ENCODE measurements around the gene CASP6. TPM values are rescaled to one million over a fixed set of nuclear protein-coding genes. Genes with fewer than 3 reads are reported as not detected.

The CASP6 gene
- total RNA-seq, 4 donors from 2014 or later: 34.4 to 87.7 (median 58.9) TPM

GRCh38 chr4:109648266-109648996, 54.8 kb downstream of the CASP6 start:
- Histone ChIP-seq H3K4me1 (peaks cover 0 to 5% (median 0%) of the 10 kb centered on the region in 4 donors), H3K9me3 (peaks cover 0 to 3% of the 10 kb centered on the region in 2 donors), H3K36me3 (no peaks in the 10 kb centered on the region), H3K4me3 (no peak overlapping the region), H3K27ac (no peak overlapping the region), H3K27me3 (no peaks in the 10 kb centered on the region)
- intact Hi-C loops (cut with DNase I; ENCODE audit: low total_unique reads) (no loop called here), in situ Hi-C loops (cut with MboI; ENCODE audit: low pct_ligation_motif_present in 1 of 4, low pct_unique_long_range_greater_than_20kb in 1 of 4, low sequenced_read_pairs in 3 of 4) (no loop called here)
- no peak for DNase-seq
- 55 to 66% methylated on average over 4 to 5 of the region's 5 CpGs for WGBS, 2 donors (ENCODE audit: low coverage in 1 of 2)
- TF ChIP-seq POLR2A (IDR thresholded peaks at IDR 0.05) (no peak), EP300 (IDR thresholded peaks at IDR 0.05; ENCODE audit: low read depth) (no peak), CTCF (IDR thresholded peaks at IDR 0.05) (no peak), POLR2AphosphoS5 (IDR thresholded peaks at IDR 0.05) (no peak)

GRCh38 chr4:109645874-109646710, 57.2 kb downstream of the CASP6 start:
- in situ Hi-C loops (cut with MboI; ENCODE audit: low pct_ligation_motif_present in 1 of 4, low pct_unique_long_range_greater_than_20kb in 1 of 4, low sequenced_read_pairs in 3 of 4) (no loop called here), intact Hi-C loops (cut with DNase I; ENCODE audit: low total_unique reads) (no loop called here)
- H3K4me1 ChIP-seq: peaks cover 0 to 5% (median 0%) of the 10 kb centered on the region in 4 donors
- WGBS, 2 donors (ENCODE audit: low coverage in 1 of 2): 73 to 83% methylated on average over 7 of the region's 7 CpGs
- H3K9me3 ChIP-seq: no peaks in the 10 kb centered on the region
- no peak for TF ChIP-seq CTCF (IDR thresholded peaks at IDR 0.05)
- TF ChIP-seq EP300 (IDR thresholded peaks at IDR 0.05; ENCODE audit: low read depth): no peak
- TF ChIP-seq POLR2AphosphoS5 (IDR thresholded peaks at IDR 0.05): no peak
- TF ChIP-seq POLR2A (IDR thresholded peaks at IDR 0.05): no peak
- H3K36me3 ChIP-seq: no peaks in the 10 kb centered on the region
- no peak overlapping the region for H3K27ac ChIP-seq
- no peak for DNase-seq
- H3K27me3 ChIP-seq: no peaks in the 10 kb centered on the region
- no peak overlapping the region for H3K4me3 ChIP-seq

DNA sequence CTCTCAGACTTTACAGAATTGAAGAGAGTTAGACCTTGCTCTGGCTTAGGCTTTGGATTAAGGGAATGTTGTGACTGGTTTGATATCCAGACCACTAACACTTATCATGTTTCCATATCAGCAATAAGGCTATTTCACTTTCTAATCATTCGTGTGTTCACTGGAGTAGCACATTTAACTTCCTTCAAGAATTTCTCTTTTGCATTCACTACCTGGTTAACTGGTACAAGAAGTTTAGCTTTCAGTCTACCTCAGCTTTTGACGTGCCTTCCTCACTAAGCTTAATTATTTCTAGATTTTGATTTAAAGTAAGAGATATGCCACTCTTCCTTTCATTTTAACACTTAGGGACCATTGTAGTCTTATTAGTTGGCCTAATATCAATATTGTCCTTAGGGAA, 62.6 kb downstream of the CASP6 start:
- Histone ChIP-seq H3K27ac (no peak overlapping the region), H3K9me3 (no peaks in the 10 kb centered on the region), H3K4me3 (no peak overlapping the region), H3K4me1 (no peaks in the 10 kb centered on the region), H3K27me3 (no peaks in the 10 kb centered on the region), H3K36me3 (no peaks in the 10 kb centered on the region)
- in situ Hi-C loops (cut with MboI; ENCODE audit: low pct_ligation_motif_present in 1 of 4, low pct_unique_long_range_greater_than_20kb in 1 of 4, low sequenced_read_pairs in 3 of 4) (no loop called here), intact Hi-C loops (cut with DNase I; ENCODE audit: low total_unique reads) (no loop called here)
- DNase-seq: no peak
- TF ChIP-seq POLR2AphosphoS5 (IDR thresholded peaks at IDR 0.05) (no peak), CTCF (IDR thresholded peaks at IDR 0.05) (no peak), POLR2A (IDR thresholded peaks at IDR 0.05) (no peak), EP300 (IDR thresholded peaks at IDR 0.05; ENCODE audit: low read depth) (no peak)
- WGBS, 2 donors (ENCODE audit: low coverage in 1 of 2): 83 to 88% methylated on average over 2 of the region's 2 CpGs

Small RNAs within 50 kb of the gene (small RNA-seq; reads per million reads assigned to genes)
- gene HIGD1AP14: 0 to 3.3 (median 1.5) reads per million in 4 donors

Other genes with a start within 250 kb of the CASP6 start
- 10 to 100 TPM in 2 of 4 donors, 1 to 10 TPM in 2; 4.6 to 15.7 (median 8.8) TPM for gene MCUB, start 143.2 kb downstream of the CASP6 start, total RNA-seq
- 10 to 100 TPM; 17.3 to 42.6 (median 29.7) TPM for gene PLA2G12A, start 26.6 kb upstream of the CASP6 start, total RNA-seq
- gene CFI, start 98.6 kb upstream of the CASP6 start, total RNA-seq: 1 to 10 TPM in 3 of 4 donors, not detected in 1; 1.9 to 5.6 (median 4.1) TPM
- gene GAR1, start 112.3 kb upstream of the CASP6 start, total RNA-seq: 1 to 10 TPM in 3 of 4 donors, not detected in 1; 1.9 to 8.3 (median 5.3) TPM
- gene RRH, start 124.5 kb upstream of the CASP6 start, total RNA-seq: not detected
- gene LRIT3, start 144.7 kb upstream of the CASP6 start, total RNA-seq: under 1 TPM in 2 of 4 donors, not detected in 2; 0.14 to 0.16 TPM
- gene EGF, start 209.4 kb upstream of the CASP6 start, total RNA-seq: 1 to 10 TPM in 2 of 4 donors, under 1 TPM in 2; 0.79 to 3.1 (median 1.1) TPM

All from transverse colon (tissue), 4 donors.